HFF-Myc (cell line): ENCODE measurements around the gene LIPG.

Experiments
- DNase-seq: peaks from one replicate; pipeline ENCODE4 v3.0.0-alpha.2; 2011; ENCODE audit warnings: low read depth; ENCODE audit errors: extremely low read depth
- H3K4me3 ChIP-seq: replicated peaks from 2 replicates; pipeline ENCODE4 v1.5.1; 2011; ENCODE audit warnings: low read depth, mild to moderate bottlenecking, control low read depth, low read length
- CTCF ChIP-seq: IDR thresholded peaks from 2 replicates; pipeline ENCODE4 v1.5.1; 2012; ENCODE audit warnings: mild to moderate bottlenecking, low read depth, low read length, control low read depth; ENCODE audit errors: missing control alignments

Gene LIPG

GRCh38 chr18:49630246-49630699 lies 68.4 kb downstream of the LIPG start:
- no peak for TF ChIP-seq CTCF
- no peak for DNase-seq
- H3K4me3 ChIP-seq, result no peak overlapping the region

- TF ChIP-seq CTCF, result no peak
- no peak overlapping the region for H3K4me3 ChIP-seq
- DNase-seq, result no peak
Observed at GRCh38 chr18:49631146-49631866, 69.4 kb downstream of the LIPG start.

- DNase-seq, result no peak
- no peak overlapping the region for H3K4me3 ChIP-seq
- no peak for TF ChIP-seq CTCF
Observed at GRCh38 chr18:49632588-49632987, 70.7 kb downstream of the LIPG start.

- no peak for TF ChIP-seq CTCF
- no peak for DNase-seq
- no peak overlapping the region for H3K4me3 ChIP-seq
Observed at GRCh38 chr18:49638209-49638785, 76.4 kb downstream of the LIPG start.

- H3K4me3 ChIP-seq, result no peak overlapping the region
- no peak for TF ChIP-seq CTCF
- no peak for DNase-seq
Observed at GRCh38 chr18:49638891-49639557, 77.2 kb downstream of the LIPG start.

- no peak for DNase-seq
- no peak overlapping the region for H3K4me3 ChIP-seq
- no peak for TF ChIP-seq CTCF
Observed at GRCh38 chr18:49639643-49640391, 78.0 kb downstream of the LIPG start.
